ENCODE measurements around the gene PARK7.
"Not testable (repeated sequence)": the region's sequence is repeated elsewhere in the genome, so short reads cannot be mapped to it uniquely, and the experiment has no call there.

PARK7 gene

DNA sequence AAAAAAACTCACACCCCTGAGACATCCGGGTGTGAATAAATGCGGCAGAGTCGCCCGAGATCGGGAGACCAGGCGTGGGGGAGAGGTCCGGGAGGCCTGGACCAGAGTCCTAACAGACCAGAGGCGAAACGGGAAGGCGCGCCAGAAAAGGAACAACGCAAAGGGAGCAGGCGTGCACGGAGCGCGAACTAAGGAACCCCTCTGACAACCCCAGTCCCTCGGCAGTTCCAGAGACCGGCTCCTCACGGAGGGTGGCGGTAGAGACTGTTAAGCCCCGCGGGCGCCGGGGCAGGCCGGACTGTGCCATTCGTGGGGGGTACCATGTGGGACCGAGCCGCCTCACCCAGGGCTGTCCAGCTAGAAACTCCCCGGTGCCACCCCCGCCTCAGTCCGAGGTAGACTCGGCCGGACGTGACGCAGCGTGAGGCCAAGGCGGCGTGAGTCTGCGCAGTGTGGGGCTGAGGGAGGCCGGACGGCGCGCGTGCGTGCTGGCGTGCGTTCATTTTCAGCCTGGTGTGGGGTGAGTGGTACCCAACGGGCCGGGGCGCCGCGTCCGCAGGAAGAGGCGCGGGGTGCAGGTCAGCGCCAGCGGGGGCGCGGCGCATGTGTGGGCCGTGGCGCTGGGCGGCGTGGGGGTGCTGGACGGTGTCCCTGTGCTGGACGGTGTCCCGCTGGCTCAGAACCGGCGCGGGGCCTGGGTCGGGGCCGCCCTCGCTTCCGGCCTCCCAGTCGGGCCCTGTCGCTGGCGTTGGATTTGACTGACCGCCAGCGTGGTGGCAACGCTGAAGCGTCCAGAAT, at the start of gene PARK7:
Gene PARK7, plus strand, starts transcription at position 496 of the 798 bp plus-strand sequence. CDS start 1,075 bp downstream, outside the sequence.
- in situ Hi-C loops (cut with MboI; ENCODE audit: low sequenced_read_pairs) = no loop called here

DNA sequence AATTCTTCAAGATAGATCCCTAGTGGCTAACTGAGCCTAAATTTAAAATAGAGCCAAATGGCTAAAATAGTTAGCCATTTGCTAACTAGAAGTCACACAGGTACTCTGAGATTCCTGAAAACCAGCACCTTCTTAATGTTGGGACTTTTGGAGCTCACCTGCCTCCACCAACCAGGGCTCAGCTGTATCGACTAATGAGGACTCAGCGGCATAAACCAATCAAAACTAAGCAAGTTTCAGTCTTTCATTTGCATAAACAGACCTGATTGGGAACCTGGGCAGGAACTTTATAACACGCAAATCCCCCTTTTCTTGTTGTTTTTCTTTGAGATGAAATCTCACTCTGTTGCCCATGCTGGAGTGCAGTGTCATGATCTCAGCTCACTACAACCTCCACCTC, 49.4 kb upstream of the PARK7 start:
- in situ Hi-C loops (cut with MboI; ENCODE audit: low sequenced_read_pairs) = loop anchor here (25.0 kb wide), 1 partner anchor 250 kb away; no protein-coding TSS in a partner anchor

DNA sequence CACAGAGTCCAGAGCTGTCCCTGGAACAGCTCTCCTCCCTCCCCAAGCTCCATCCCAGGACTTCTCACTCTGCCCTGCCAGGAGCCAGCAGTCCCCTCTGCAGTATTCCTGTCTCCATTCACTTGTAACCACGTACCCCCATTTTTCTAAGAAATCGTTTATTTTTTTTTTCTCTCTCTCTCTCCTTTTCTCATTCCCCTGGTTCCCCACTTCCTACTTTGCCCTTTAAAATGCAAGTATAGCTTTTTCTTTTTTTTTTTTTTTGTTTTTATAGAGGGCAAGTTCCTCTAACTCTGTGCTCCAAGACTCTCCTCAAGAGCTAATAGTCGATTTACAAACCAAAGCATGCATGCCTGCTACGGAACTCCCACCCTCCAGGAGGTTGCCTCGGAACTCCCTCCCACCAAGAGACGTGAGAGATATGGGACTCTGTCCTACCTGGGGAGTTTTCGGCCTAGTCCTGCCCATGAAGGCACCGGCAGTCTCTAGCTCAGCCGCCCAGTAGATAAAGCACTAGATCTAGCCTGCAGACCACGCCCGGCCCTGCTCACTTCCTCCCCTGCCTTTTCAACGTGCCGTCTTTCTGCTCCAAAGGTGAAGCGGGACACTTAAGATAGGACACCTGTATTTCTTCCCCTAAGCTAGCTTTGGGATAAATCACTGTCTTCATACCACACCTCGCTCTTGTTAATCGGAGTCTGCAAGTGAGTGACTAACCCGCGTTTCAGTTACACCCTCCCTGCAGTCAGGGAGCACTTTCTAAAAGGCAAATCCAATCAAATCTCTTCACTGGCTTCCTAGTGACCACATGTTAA, 48.6 kb upstream of the PARK7 start:
- in situ Hi-C loops (cut with MboI; ENCODE audit: low sequenced_read_pairs) = loop anchor here (25.0 kb wide), 1 partner anchor 251 kb away; no protein-coding TSS in a partner anchor

DNA sequence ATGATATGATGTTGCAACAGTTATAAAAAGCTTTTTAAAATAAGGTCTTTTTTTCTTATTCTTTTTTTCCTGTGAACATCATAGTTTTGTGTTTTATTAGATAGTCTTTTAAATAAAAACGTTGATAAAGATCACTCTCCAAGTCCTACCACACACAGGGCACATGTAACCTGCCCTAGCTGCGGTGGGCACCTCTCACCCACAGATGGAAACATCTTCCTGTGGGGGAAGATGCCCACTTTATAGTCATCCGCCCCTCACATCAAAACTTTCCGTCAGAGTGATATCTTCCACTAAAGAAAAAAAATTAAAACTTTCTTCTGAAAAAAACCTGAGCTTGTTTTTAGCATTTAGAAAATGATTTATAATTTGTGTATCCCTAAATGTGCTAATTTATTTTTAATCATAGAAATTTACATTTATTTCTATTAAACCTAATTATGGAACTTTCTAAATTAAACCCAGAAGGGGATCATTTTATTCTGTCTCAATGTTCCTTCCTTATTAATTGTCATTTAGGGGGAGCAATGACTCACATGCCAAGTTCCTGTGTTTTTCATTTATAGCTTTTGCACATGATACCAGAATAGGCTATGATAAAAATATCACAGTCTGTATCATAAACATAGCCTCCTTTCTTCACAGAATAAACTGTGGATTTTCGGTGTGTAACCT, 45.5 kb upstream of the PARK7 start:
- in situ Hi-C loops (cut with MboI; ENCODE audit: low sequenced_read_pairs) = loop anchor here (25.0 kb wide), 1 partner anchor 254 kb away; no protein-coding TSS in a partner anchor

DNA sequence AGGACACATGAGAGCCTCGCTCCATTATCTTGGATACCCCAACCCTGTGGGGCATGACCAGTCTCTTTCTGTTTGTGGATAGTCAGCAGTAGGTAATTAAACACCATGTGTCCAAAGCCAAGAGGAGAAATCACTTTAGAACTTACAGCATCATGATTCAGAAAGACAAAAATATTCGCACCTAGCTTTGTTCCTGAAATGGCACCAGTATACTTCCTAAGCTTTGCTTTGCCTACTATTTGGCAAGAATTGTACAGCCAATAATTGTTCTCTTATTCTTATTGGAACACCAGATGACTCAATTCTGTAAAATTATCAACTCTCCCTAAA, 45.0 kb upstream of the PARK7 start:
- in situ Hi-C loops (cut with MboI; ENCODE audit: low sequenced_read_pairs) = loop anchor here (25.0 kb wide), 1 partner anchor 254 kb away; no protein-coding TSS in a partner anchor

DNA sequence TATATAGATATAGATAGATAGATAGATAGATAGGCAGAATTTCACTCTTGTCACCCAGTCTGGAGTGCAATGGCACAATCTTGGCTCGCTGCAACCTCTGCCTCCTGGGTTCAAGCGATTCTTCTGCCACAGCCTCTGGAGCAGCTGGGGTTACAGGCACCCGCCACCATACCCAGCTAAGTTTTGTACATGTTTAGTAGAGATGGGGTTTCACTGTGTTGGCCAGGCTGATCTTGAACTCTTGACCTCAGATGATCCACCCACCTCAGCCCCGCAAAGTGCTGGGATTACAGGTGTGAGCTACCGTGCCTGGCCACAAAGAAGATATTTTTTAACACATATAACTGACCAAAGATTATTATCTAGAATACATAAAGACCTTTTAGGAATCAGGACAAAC, 43.5 kb upstream of the PARK7 start:
- in situ Hi-C loops (cut with MboI; ENCODE audit: low sequenced_read_pairs) = loop anchor here (25.0 kb wide), 1 partner anchor 256 kb away; no protein-coding TSS in a partner anchor

DNA sequence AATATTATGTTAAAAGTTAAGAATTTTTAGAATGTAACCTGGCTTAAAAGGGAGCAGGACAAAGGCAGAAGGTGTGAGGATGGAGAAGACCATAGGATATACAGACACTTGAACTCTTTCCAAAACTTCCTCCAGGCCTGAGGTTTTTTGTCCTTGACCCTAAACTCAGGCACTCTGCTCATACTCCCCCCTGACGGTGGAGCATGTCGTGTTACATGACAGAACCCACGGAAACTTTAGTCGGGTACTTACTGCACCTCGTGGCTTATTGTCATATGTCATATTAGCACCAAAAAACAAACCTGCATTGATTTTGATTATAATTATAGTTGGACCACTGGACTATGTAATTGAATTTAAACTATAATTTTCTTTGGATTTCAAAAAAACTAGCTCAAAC, 41.6 kb upstream of the PARK7 start:
- in situ Hi-C loops (cut with MboI; ENCODE audit: low sequenced_read_pairs) = loop anchor here (25.0 kb wide), 1 partner anchor 258 kb away; no protein-coding TSS in a partner anchor

DNA sequence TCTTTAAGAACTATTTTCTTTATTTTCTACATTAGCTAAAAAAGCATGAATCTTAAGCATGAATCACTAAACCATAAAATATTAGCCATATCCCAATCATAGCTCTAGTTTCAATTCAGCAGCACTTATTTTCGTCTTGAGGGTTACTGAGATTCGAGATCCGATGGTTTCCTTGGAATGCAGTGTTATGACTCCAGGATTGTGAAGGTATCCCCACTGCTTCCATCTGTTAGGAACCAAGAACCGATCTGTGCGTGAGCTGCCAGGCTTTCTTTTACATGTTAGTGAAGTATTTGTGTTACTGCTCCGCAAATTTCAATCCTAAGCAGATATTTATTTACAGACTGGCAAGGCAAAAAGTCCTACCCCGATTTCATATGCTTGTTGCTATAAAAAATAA, 39.7 kb upstream of the PARK7 start:
- in situ Hi-C loops (cut with MboI; ENCODE audit: low sequenced_read_pairs) = loop anchor here (25.0 kb wide), 1 partner anchor 259 kb away; no protein-coding TSS in a partner anchor

DNA sequence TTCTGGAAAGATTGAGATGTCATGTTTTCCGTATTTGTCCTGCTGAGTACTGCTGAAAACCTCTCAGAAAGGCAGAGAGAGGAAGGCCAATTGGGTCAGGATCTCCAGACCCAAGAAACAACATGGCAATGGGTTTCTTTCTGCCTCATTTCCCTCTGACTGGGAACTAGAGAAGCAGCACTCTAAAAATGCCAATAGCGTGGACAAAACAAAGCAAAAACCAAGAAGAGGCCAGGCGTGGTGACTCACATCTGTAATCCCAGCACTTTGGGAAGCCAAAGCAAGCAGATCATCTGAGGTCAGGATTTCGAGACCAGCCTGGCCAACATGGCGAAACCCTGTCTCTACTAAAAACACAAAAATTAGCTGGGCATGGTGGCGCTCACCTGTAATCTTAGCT, 39.2 kb upstream of the PARK7 start:
- in situ Hi-C loops (cut with MboI; ENCODE audit: low sequenced_read_pairs) = loop anchor here (25.0 kb wide), 1 partner anchor 260 kb away; no protein-coding TSS in a partner anchor

DNA sequence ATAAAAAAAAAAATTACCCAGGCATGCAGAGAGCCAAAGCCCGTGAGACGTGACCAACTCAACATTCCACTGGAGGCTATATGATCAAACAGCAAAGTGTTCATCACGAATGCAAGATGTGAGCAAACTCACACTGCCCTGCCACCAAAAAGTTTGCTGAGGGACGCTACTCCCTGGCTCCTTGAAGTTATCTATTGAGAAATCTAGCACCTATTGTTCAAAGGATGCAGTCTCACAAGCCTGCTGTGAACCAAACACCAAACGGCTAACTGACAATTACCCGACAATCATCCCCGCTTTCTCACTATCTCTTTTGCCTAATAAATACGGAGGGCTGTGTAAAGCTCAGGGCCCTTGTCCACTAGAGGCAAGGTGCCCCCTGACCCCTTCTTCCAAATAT, 34.5 kb upstream of the PARK7 start:
- in situ Hi-C loops (cut with MboI; ENCODE audit: low sequenced_read_pairs) = not testable (repeated sequence)

DNA sequence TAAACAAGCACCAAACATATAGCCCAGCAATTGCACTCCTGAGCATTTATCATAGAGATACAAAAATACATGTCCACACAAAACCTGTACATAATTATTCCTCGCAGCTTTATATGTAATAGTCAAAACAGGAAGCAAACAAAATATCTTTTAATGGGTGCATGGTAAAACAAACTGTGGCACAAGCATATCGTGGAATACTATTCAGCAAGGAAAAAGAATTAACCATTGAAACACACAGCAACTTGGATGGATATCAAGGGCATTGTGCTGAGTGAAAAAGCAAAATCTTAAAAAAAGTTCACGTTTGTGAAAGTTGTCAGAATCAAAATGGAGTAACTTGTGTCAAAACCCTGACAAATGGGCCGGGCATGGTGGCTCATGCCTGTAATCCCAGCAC, 33.3 kb upstream of the PARK7 start:
- in situ Hi-C loops (cut with MboI; ENCODE audit: low sequenced_read_pairs) = no loop called here

DNA sequence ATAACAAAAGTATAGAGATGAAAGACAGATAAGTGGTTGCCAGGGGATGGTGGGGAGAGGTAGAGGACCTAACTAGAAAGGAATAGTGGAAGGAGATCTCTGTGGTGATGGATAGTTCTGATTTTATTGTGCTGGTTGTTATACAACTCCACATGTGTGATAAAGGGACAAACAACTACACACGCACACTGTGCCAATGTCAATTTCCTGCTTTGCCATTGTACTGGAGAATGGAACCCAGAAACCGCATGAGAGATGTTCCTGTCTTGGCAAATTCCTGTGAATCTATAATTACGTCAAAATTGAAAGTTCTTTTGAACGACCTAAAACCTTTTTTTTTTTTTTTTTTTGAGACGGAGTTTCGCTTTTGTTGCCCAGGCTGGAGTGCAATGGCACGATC, 31.9 kb upstream of the PARK7 start:
- in situ Hi-C loops (cut with MboI; ENCODE audit: low sequenced_read_pairs) = no loop called here

DNA sequence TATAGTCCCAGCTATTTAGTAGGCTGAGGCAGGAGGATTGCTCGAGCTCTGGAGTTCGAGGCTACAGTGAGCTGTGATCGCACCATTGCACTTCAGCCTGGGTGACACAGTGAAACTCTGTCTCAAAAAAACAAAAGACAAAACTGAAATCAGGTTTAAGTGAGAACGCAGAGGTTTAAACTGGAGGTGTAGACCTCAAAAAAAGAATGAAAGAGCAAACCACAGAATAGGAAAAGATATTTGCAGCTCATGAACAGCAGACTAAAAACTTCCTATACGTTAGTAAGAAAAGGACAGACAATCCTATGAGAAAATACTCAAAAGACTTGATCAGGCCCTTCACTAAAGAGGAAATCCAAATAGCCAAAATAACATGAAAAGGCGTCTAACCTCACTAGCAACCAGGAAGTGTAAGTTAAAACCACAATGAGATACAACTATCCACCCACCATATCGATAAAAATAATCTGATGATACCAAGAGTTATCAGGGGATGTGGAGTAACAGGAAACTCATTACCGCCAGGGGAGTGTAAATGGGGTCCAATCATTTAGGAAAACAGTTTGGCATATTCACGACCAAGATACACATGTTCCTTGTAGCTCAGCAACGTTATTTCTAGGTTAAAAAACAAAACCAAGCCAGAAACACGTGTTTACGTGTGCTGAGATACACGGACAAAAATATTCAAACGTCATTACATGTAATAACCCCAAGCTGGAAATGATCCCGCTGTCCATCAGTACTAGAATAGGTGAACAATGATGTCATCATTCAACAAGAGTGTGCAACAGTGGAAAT, 30.7 kb upstream of the PARK7 start:
- in situ Hi-C loops (cut with MboI; ENCODE audit: low sequenced_read_pairs) = no loop called here

DNA sequence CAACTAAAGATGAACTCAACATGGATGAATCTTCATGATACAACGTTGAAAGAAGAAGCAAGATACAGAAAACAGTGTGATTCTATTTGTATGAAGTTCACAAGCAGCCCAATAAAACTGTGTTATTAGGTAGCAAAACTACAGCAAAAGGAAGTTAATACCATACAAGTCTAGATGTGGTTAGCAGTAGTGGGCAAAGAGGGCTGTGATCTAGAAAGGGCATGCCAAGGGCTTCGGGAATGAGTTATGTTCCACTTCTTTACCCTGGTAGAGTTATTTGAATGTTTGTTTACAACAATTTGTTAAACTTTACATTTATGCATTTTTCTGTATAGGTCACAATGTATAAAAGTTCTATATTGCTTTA, 30.1 kb upstream of the PARK7 start:
- in situ Hi-C loops (cut with MboI; ENCODE audit: low sequenced_read_pairs) = no loop called here

DNA sequence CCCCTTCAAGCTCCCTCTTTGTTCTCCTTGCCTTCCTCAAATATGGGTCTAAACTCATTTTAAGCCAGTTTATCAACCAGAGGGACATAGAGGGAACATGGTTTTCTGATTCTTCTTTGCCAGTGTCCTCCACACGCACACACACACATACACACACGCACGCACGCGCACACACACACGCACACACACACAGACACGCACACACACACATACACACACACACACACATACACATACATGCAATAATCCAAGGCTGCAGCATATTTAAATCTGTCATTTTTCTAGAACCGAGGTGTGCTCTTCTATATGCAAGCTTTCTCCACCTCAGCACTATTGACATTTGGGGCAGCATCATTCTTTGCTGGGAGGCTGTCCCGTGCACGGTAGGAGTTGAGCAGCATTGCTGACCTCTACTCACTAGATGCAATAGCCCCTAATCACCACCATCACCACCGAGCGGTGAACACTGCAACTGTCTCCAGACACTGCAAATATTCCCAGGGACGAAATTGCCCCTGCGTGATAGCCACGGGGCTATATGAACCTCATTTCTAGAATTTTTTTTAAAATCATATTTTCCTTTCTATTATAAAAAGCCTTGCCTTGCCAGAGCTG, 28.9 kb upstream of the PARK7 start:
- in situ Hi-C loops (cut with MboI; ENCODE audit: low sequenced_read_pairs) = no loop called here

DNA sequence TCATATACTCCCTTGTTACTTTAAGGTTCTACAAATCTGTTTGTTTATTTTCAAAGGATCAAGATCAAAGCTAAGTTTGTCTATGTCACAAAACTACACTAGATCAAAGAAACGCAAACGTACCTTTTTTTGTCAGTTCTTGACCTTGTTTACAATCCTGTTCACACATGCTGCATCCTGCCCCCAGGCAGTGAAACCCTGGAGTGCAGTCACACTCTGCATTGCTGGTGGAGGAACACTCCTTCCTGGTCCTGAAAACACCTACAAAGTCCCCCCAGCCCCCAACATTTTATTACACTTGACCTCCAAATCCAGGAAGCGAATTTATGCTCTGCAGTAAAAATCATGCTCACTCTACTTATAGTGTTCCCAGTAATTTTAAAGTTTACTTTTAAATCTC, 23.4 kb upstream of the PARK7 start:
- in situ Hi-C loops (cut with MboI; ENCODE audit: low sequenced_read_pairs) = no loop called here

DNA sequence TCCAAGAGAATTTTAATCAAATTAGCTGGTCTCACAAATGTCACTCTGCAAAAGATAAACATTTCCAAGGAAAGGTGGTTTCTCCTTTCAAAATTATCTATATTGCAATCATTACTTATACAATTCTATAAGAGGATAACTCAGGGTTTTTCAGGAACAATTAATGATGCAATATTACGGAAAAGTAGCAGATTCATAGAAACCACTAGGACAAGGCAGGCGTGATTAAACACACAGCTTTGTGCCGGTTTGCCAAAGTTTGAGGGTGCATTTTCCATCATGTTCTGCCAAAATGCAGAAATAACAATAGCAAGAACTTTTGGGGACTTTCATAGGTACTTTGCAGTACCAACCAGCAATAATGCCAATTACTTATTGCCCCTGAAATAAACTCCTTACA, 21.5 kb upstream of the PARK7 start:
- in situ Hi-C loops (cut with MboI; ENCODE audit: low sequenced_read_pairs) = no loop called here

DNA sequence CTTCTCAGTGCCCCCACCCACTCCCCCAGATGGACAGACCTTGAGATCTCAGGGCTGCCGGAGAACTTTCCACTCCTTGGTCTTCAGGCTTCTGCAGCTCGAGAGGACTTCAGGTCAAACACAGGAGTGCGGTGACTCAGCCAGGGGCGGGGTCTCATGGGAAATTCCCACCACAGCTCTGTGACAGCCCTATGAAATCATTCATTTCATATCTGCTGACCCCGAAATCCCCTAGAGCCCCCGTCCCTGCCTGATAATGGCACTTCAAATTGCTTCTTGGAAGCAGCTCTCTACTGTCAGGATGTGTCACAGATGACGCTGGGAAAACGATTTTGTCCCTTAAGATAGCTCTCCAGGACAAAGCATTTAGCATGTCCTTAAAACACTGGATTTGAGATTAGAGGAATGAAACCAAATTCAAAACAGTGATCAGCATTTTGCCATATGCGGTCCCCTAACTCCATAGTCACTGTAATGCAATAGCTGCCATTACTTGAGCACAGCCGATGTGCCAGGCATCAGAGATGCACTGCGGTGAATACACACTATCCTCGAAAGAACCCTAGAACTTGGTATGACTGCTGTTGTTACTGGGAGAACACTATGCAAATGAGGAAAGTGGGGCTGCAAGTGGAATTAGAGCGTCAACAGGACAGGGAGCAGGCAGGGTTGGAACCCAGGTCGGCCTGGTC, 20.6 kb upstream of the PARK7 start, which contains the start of gene TNFRSF9:
Gene TNFRSF9, minus strand, starts transcription at position 95 of the 692 bp plus-strand sequence. CDS start 845 bp downstream, outside the sequence.
- in situ Hi-C loops (cut with MboI; ENCODE audit: low sequenced_read_pairs) = no loop called here

DNA sequence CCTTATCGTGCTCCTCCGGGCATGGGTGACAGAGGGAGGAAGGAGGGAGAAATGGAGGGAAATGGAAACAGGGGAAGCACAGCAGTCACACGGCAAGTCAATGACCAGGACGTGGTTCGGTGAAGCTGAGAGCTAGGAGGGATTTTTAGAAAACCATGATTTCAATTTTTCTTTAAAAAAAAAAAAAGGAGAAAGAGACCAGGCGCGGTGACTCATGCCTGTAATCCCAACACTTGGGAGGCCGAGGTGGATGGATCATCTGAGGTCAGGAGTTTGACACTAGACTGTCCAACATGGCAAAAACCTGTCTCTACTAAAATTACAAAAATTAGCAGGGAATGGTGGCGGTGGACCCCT, 20.1 kb upstream of the PARK7 start:
- in situ Hi-C loops (cut with MboI; ENCODE audit: low sequenced_read_pairs) = no loop called here
